Measurements from ENCODE around the gene SAP30L.

Gene SAP30L

DNA sequence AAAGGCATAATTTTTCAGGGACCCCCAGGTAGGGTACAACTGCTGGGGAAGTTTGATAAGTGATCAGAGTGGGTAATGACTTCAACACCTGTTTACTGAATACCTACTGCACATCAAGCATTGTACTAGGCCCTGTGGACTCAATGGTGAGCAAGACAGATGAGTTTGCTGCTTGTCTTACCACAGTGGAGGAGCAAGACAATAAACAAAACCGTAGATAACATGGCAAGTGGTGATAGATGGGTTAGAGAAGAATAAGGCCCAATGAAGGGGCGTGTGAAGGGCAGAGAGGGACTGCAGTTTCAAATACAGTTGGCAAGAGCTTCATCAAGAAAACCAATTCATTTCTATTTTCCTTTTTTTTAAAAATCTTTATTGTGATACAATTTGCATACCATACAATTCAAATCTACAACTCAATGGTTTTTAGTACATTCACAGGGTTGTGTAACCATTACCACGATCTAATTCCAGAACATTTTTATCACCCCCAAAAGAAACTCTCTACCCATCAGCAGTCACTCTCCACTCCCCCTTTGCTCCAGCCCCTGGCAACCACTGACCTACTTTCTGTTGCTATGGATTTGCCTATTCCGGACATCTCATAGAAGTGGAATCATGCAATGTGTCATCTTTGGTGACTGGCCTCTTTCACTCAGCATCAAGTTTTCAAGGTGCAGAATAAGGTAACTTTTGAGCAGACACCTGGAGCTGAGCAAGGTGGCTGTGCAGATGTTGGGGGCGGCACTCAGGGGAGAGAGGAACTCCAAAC, 64.2 kb downstream of the SAP30L start:
- no peak for DNase-seq
